Right renal cortex interstitium (tissue), 3 donors: Measurements from ENCODE around the gene F8A3. TPM values are rescaled to one million over a fixed set of nuclear protein-coding genes. Genes with fewer than 3 reads are reported as not detected.
"Not testable (repeated sequence)": the region's sequence is repeated elsewhere in the genome, so short reads cannot be mapped to it uniquely, and the experiment has no call there.

Experiments
- DNase-seq, 3 donors: peaks; one replicate each; pipeline ENCODE4 v3.0.0-alpha.2; 2013; ENCODE audit warnings: low read depth in 3 of 3, low spot score in 2 of 3
- polyA plus RNA-seq, 3 donors: library from polyadenylated mRNA; unstranded; fragments of 120-200 nt; gene quantifications; one replicate each; pipeline ENCODE4 v1.2.1, GENCODE V29; 2013; ENCODE audit not compliant: insufficient read length in 3 of 3

The F8A3 gene
- polyA plus RNA-seq = 10 to 100 TPM in 2 of 3 donors, 1 to 10 TPM in 1; 7.1 to 15.3 (median 14.9) TPM

GRCh38 chrX:155458471-155458870 lies at the start of gene F8A3:
Gene F8A3 (minus strand): TSS chrX:155458620. CDS start chrX:155458600, 20 bp downstream.
- not testable (repeated sequence) for DNase-seq

- no peak for DNase-seq
Observed at GRCh38 chrX:155505296-155505695, 46.9 kb upstream of the F8A3 start.

GRCh38 chrX:155495134-155495533 lies 36.7 kb upstream of the F8A3 start:
- DNase-seq = not testable (repeated sequence)

- DNase-seq = not testable (repeated sequence)
Observed at GRCh38 chrX:155491421-155491820, 33.0 kb upstream of the F8A3 start.

- not testable (repeated sequence) for DNase-seq
Observed at GRCh38 chrX:155477136-155477535, 18.7 kb upstream of the F8A3 start.

GRCh38 chrX:155466269-155466938 lies 8.0 kb upstream of the F8A3 start:
- DNase-seq = not testable (repeated sequence)

- not testable (repeated sequence) for DNase-seq
Observed at GRCh38 chrX:155460501-155460900, 2.1 kb upstream of the F8A3 start.

GRCh38 chrX:155457761-155458447 lies 516 bp downstream of the F8A3 start:
- DNase-seq = not testable (repeated sequence)

- no peak for DNase-seq
Observed at GRCh38 chrX:155441097-155441496, 17.3 kb downstream of the F8A3 start.

GRCh38 chrX:155435744-155436112 lies 22.7 kb downstream of the F8A3 start:
- no peak for DNase-seq

- DNase-seq = no peak
Observed at GRCh38 chrX:155434906-155435743, 23.3 kb downstream of the F8A3 start.

- DNase-seq = no peak
Observed at GRCh38 chrX:155417769-155418168, 40.7 kb downstream of the F8A3 start.

Other genes starting within 250 kb of the F8A3 start
- gene VBP1, start 242.2 kb downstream of the F8A3 start, polyA plus RNA-seq = 10 to 100 TPM; 86.4 to 92.1 (median 89.7) TPM
- 1 to 10 TPM; 2.8 to 3.5 (median 3.3) TPM for gene RAB39B, start 194.1 kb downstream of the F8A3 start, polyA plus RNA-seq
- 1 to 10 TPM; 2.7 to 5.0 (median 3.8) TPM for gene CLIC2, start 124.0 kb downstream of the F8A3 start, polyA plus RNA-seq
- gene F8A2, start 76.5 kb downstream of the F8A3 start, polyA plus RNA-seq = not detected
- 1 to 10 TPM; 1.4 to 1.8 (median 1.5) TPM for gene SPRY3, start 154.0 kb upstream of the F8A3 start, polyA plus RNA-seq
- 10 to 100 TPM; 26.0 to 32.1 (median 29.5) TPM for gene TMLHE, start 154.3 kb upstream of the F8A3 start, polyA plus RNA-seq